ENCODE measurements around the gene CNNM4.
"Not testable (repeated sequence)": the region's sequence is repeated elsewhere in the genome, so short reads cannot be mapped to it uniquely, and the experiment has no call there.

The CNNM4 gene

GRCh38 chr2:96798733-96799622, 38.3 kb downstream of the CNNM4 start:
- FAIRE-seq, result no peak
- TF ChIP-seq TAF1 (IDR thresholded peaks at IDR 0.05; ENCODE audit: low read depth, low read length) (no peak), PAX5 (IDR thresholded peaks at IDR 0.05; ENCODE audit: insufficient read depth, low read length, severe bottlenecking) (no peak), POLR2A (IDR thresholded peaks at IDR 0.05; ENCODE audit: low read depth, low read length) (no peak), SPI1 (IDR thresholded peaks at IDR 0.05; ENCODE audit: low read depth, low read length) (no peak), POLR2AphosphoS5 (IDR thresholded peaks at IDR 0.05; ENCODE audit: low read depth, low read length) (no peak), POU2F2 (IDR thresholded peaks at IDR 0.05; ENCODE audit: low read depth, low read length) (no peak)

GRCh38 chr2:96799623-96799935, 38.9 kb downstream of the CNNM4 start:
- no peak for TF ChIP-seq SPI1 (IDR thresholded peaks at IDR 0.05; ENCODE audit: low read depth, low read length)
- no peak for TF ChIP-seq POLR2AphosphoS5 (IDR thresholded peaks at IDR 0.05; ENCODE audit: low read depth, low read length)
- TF ChIP-seq PAX5 (IDR thresholded peaks at IDR 0.05; ENCODE audit: insufficient read depth, low read length, severe bottlenecking), result no peak
- TF ChIP-seq TAF1 (IDR thresholded peaks at IDR 0.05; ENCODE audit: low read depth, low read length), result no peak
- TF ChIP-seq POLR2A (IDR thresholded peaks at IDR 0.05; ENCODE audit: low read depth, low read length), result no peak
- no peak for TF ChIP-seq POU2F2 (IDR thresholded peaks at IDR 0.05; ENCODE audit: low read depth, low read length)
- no peak for DNase-seq (ENCODE audit: insufficient read length, low spot score)
- FAIRE-seq, result no peak

More at GRCh38 chr2:96798733-96799622, 38.3 kb downstream of the CNNM4 start:
- DNase-seq (ENCODE audit: insufficient read length, low spot score), result no peak

GRCh38 chr2:96800061-96801004, 39.6 kb downstream of the CNNM4 start:
- DNase-seq (ENCODE audit: insufficient read length, low spot score), result no peak
- FAIRE-seq, result no peak
- no peak for TF ChIP-seq POLR2A (IDR thresholded peaks at IDR 0.05; ENCODE audit: low read depth, low read length)

- no peak for TF ChIP-seq POLR2AphosphoS5 (IDR thresholded peaks at IDR 0.05; ENCODE audit: low read depth, low read length)
- TF ChIP-seq SPI1 (IDR thresholded peaks at IDR 0.05; ENCODE audit: low read depth, low read length), result peak; percentile 58; the same call in 1 of the 2 replicates
- peak; percentile 89 for DNase-seq (ENCODE audit: insufficient read length, low spot score)
- FAIRE-seq, result peak; percentile 99
These were observed 40.5 kb downstream of the CNNM4 start for GRCh38 chr2:96801005-96801785.

- TF ChIP-seq PAX5 (IDR thresholded peaks at IDR 0.05; ENCODE audit: insufficient read depth, low read length, severe bottlenecking) (no peak), POLR2A (IDR thresholded peaks at IDR 0.05; ENCODE audit: low read depth, low read length) (no peak), SPI1 (IDR thresholded peaks at IDR 0.05; ENCODE audit: low read depth, low read length) (peak; percentile 36), POU2F2 (IDR thresholded peaks at IDR 0.05; ENCODE audit: low read depth, low read length) (no peak)
- no peak for DNase-seq (ENCODE audit: insufficient read length, low spot score)
- FAIRE-seq, result no peak
These were observed 41.3 kb downstream of the CNNM4 start for GRCh38 chr2:96801786-96802595.

- TF ChIP-seq POLR2AphosphoS5 (IDR thresholded peaks at IDR 0.05; ENCODE audit: low read depth, low read length) (no peak), TAF1 (IDR thresholded peaks at IDR 0.05; ENCODE audit: low read depth, low read length) (no peak), POU2F2 (IDR thresholded peaks at IDR 0.05; ENCODE audit: low read depth, low read length) (no peak), POLR2A (IDR thresholded peaks at IDR 0.05; ENCODE audit: low read depth, low read length) (no peak)
- no peak for FAIRE-seq
- no peak for DNase-seq (ENCODE audit: insufficient read length, low spot score)
These were observed 42.0 kb downstream of the CNNM4 start for GRCh38 chr2:96802721-96803120.

- DNase-seq (ENCODE audit: insufficient read length, low spot score), result no peak
- FAIRE-seq, result no peak
- TF ChIP-seq POLR2A (IDR thresholded peaks at IDR 0.05; ENCODE audit: low read depth, low read length) (no peak), PAX5 (IDR thresholded peaks at IDR 0.05; ENCODE audit: insufficient read depth, low read length, severe bottlenecking) (no peak), TAF1 (IDR thresholded peaks at IDR 0.05; ENCODE audit: low read depth, low read length) (no peak), POLR2AphosphoS5 (IDR thresholded peaks at IDR 0.05; ENCODE audit: low read depth, low read length) (no peak)
These were observed 44.3 kb downstream of the CNNM4 start for GRCh38 chr2:96804986-96805385.

GRCh38 chr2:96805946-96806345, 45.2 kb downstream of the CNNM4 start:
- FAIRE-seq, result not testable (repeated sequence)

GRCh38 chr2:96806468-96807126, 45.9 kb downstream of the CNNM4 start:
- DNase-seq (ENCODE audit: insufficient read length, low spot score), result no peak
- FAIRE-seq, result no peak
- TF ChIP-seq POU2F2 (IDR thresholded peaks at IDR 0.05; ENCODE audit: low read depth, low read length), result no peak
- TF ChIP-seq PAX5 (IDR thresholded peaks at IDR 0.05; ENCODE audit: insufficient read depth, low read length, severe bottlenecking), result no peak
- TF ChIP-seq TAF1 (IDR thresholded peaks at IDR 0.05; ENCODE audit: low read depth, low read length), result no peak
- TF ChIP-seq POLR2AphosphoS5 (IDR thresholded peaks at IDR 0.05; ENCODE audit: low read depth, low read length), result no peak
- TF ChIP-seq POLR2A (IDR thresholded peaks at IDR 0.05; ENCODE audit: low read depth, low read length), result no peak
- TF ChIP-seq SPI1 (IDR thresholded peaks at IDR 0.05; ENCODE audit: low read depth, low read length), result no peak

More at GRCh38 chr2:96805946-96806345, 45.2 kb downstream of the CNNM4 start:
- DNase-seq (ENCODE audit: insufficient read length, low spot score), result not testable (repeated sequence)

All from GM12891 (cell line).